ENCODE measurements around the gene GAB2. TPM values are rescaled to one million over a fixed set of nuclear protein-coding genes. Genes with fewer than 3 reads are reported as not detected.

GAB2 gene
- total and polyA plus RNA-seq, 2 of the 13 experiments (the other 11 are each of a cell fraction or from before 2014, with no cell fraction given), result 4.1 to 8.6 TPM

GRCh38 chr11:78399136-78399535 lies 18.5 kb downstream of the GAB2 start (continued):
- TF ChIP-seq ZNF207 (IDR thresholded peaks at IDR 0.05; ENCODE audit: borderline replicate concordance) (no peak), RFX5 (IDR thresholded peaks at IDR 0.05; ENCODE audit: low read depth, low read length) (no peak)

GRCh38 chr11:78398715-78399114 lies 18.9 kb downstream of the GAB2 start:
- BruUV-seq (replicated peaks), result no TSS peak
- WGBS (ENCODE audit: low lambda C conversion rate), result 96% methylated on average over 1 of the region's 1 CpG
- Histone ChIP-seq H3K4me3 (replicated peaks in 1 of 3; ENCODE audit: insufficient read depth in 1 of 3, low read depth in 2 of 3, low read length in 3 of 3) (no peak overlapping the region), H3K27me3 (ENCODE audit: control insufficient read depth in 1 of 2, insufficient read depth in 2 of 2, low read length in 2 of 2) (no peaks in the 10 kb centered on the region), H3K4me1 (ENCODE audit: insufficient read depth, low read length) (peaks cover 10% of the 10 kb centered on the region), H4K20me1 (ENCODE audit: insufficient read depth, low read length) (no peaks in the 10 kb centered on the region; the same call in 1 of the 2 replicates), H2AFZ (ENCODE audit: low read length) (no peak overlapping the region), H3K4me2 (ENCODE audit: low read depth, low read length) (no peak overlapping the region), H3K27ac (ENCODE audit: extremely low read length, insufficient read depth, low read length) (no peak overlapping the region), H3K9me3 (ENCODE audit: low read length) (no peaks in the 10 kb centered on the region), H3K79me2 (ENCODE audit: insufficient read depth, low read length) (peaks cover 2% of the 10 kb centered on the region), H3K36me3 (replicated peaks in 1 of 2; ENCODE audit: control insufficient read depth in 1 of 2, insufficient read depth in 2 of 2, low read length in 2 of 2) (no peaks in the 10 kb centered on the region), H3K9ac (ENCODE audit: insufficient read depth, low read depth, low read length) (no peak overlapping the region)
- TF ChIP-seq NR0B2 (CRISPR knock-in tag; IDR thresholded peaks at IDR 0.05) (no peak), ZNF18 (CRISPR knock-in tag; IDR thresholded peaks at IDR 0.05; ENCODE audit: insufficient replicate concordance) (no peak), TFE3 (CRISPR knock-in tag; IDR thresholded peaks at IDR 0.05) (no peak), AGO1 (IDR thresholded peaks at IDR 0.05; ENCODE audit: low read depth, low read length, poor library complexity, severe bottlenecking) (no peak), ZNF619 (CRISPR knock-in tag; IDR thresholded peaks at IDR 0.05) (no peak), ZNF317 (CRISPR knock-in tag; IDR thresholded peaks at IDR 0.05) (no peak), ZNF780A (CRISPR knock-in tag; IDR thresholded peaks at IDR 0.05) (no peak), ZNF781 (CRISPR knock-in tag; IDR thresholded peaks at IDR 0.05; ENCODE audit: borderline replicate concordance, not compliant biosample characterization) (no peak), WIZ (CRISPR knock-in tag; IDR thresholded peaks at IDR 0.05) (no peak), FOXK2 (IDR thresholded peaks at IDR 0.05) (no peak)
- DNase-seq (ENCODE audit: low spot score) (no peak), FAIRE-seq (no peak), ATAC-seq (no peak)
- intact Hi-C loops (cut with micrococcal nuclease; ENCODE audit: unreplicated experiment), result no loop called here
- in situ Hi-C loops (cut with HindIII; ENCODE audit: extremely low pct_ligation_motif_present, low pct_unique_long_range_greater_than_20kb), result no loop called here
- CTCF ChIA-PET (ENCODE audit: low intra/inter-chr PET ratio, low total read pairs), result no interaction called here
- POLR2A ChIA-PET, result interaction anchor here (1.2 kb wide), 1 partner anchor 18 kb away, joined by 4 read pairs; no protein-coding TSS in a partner anchor
